Brain microvascular endothelial cell (primary cell): ENCODE measurements around the gene C1orf50.
"Not testable (repeated sequence)": the region's sequence is repeated elsewhere in the genome, so short reads cannot be mapped to it uniquely, and the experiment has no call there.

ENCODE experiments used
- DNase-seq: peaks from one replicate; pipeline ENCODE4 v3.0.0-alpha.2; 2020
- H3K27ac ChIP-seq: fragments of 250-450 bp; sonication (Bioruptor Pico); 2 replicates; pipeline ENCODE4 v1.5.1; 2020; ENCODE audit warnings: mild to moderate bottlenecking, moderate library complexity
- H3K27me3 ChIP-seq: fragments of 250-450 bp; sonication (Bioruptor Pico); replicated peaks from 2 replicates; pipeline ENCODE4 v1.5.1; 2020; ENCODE audit warnings: mild to moderate bottlenecking
- H3K36me3 ChIP-seq: fragments of 250-450 bp; sonication (Bioruptor Pico); replicated peaks from 2 replicates; pipeline ENCODE4 v1.5.1; 2020; ENCODE audit warnings: mild to moderate bottlenecking
- H3K4me3 ChIP-seq: 2 replicates; pipeline ENCODE4 v1.5.1; 2011; ENCODE audit warnings: low read depth, mild to moderate bottlenecking, control low read depth, low read length, moderate library complexity
- in situ Hi-C: cut with HindIII; loops from 2 replicates; pipeline ENCODE4 v1.10.0; 2017; ENCODE audit warnings: low sequenced_read_pairs, low pct_ligation_motif_present
- TF ChIP-seq, protein P1 (sequence below): IDR thresholded peaks from 2 replicates; pipeline ENCODE4 v1.5.1; 2011; ENCODE audit warnings: low read depth, mild to moderate bottlenecking, moderate library complexity, low read length, control low read depth, inconsistent platforms; ENCODE audit errors: missing control alignments

Gene C1orf50

DNA sequence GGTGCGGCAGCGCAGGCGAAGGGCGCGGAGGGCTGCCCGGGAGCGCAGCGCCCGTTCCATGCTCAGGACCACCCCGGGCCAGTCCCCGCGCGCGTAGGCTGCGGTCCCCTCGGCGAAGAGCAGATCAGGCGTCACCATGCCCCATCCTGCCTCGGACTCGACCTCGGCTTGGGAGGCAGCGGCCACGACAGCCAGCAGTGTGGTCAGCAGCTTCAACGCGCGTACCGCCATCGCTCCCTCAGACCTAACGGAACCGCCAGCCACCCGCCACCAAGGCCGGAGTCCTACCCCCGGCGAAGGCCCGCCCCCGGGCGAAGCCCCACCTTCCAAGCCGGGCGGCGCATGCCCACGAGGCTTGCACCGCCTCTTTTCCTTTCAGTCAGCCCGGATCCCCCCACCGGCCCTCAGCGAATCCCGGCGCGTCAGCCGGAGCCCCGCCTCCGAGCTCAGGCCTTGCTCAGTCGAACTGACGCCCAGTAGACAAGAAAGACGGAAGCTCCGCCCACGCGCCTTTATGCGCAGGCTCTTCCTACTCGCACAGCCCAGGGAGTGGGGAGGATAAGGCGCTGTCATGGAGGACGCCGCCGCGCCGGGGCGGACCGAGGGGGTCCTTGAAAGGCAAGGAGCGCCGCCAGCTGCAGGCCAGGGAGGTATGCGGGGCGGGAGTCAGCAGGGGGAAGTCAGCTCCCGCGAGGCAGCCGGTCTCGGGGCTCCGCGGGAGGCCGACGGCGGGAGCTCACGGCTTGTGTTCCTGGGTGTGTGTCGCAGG, at the start of gene C1orf50, which contains the start of gene P3H1:
Gene C1orf50, plus strand, starts transcription at position 509 of the 769 bp plus-strand sequence. Its CDS starts 63 bp downstream, at position 572.
Gene P3H1, minus strand, starts transcription at position 288 of the 769 bp plus-strand sequence. Its CDS starts 57 bp downstream, at position 231.
- H3K27me3 ChIP-seq, result no peaks in the 10 kb centered on the region
- peak; percentile 99 for DNase-seq
- H3K27ac ChIP-seq, result peak within 1 kb of the TSS; percentile 58
- in situ Hi-C loops, result no loop called here
- H3K36me3 ChIP-seq, result peaks cover 8% of the 10 kb centered on the region
- peak within 1 kb of the TSS; percentile 95 for H3K4me3 ChIP-seq
- TF ChIP-seq, protein P1, sequence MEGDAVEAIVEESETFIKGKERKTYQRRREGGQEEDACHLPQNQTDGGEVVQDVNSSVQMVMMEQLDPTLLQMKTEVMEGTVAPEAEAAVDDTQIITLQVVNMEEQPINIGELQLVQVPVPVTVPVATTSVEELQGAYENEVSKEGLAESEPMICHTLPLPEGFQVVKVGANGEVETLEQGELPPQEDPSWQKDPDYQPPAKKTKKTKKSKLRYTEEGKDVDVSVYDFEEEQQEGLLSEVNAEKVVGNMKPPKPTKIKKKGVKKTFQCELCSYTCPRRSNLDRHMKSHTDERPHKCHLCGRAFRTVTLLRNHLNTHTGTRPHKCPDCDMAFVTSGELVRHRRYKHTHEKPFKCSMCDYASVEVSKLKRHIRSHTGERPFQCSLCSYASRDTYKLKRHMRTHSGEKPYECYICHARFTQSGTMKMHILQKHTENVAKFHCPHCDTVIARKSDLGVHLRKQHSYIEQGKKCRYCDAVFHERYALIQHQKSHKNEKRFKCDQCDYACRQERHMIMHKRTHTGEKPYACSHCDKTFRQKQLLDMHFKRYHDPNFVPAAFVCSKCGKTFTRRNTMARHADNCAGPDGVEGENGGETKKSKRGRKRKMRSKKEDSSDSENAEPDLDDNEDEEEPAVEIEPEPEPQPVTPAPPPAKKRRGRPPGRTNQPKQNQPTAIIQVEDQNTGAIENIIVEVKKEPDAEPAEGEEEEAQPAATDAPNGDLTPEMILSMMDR, result no peak

DNA sequence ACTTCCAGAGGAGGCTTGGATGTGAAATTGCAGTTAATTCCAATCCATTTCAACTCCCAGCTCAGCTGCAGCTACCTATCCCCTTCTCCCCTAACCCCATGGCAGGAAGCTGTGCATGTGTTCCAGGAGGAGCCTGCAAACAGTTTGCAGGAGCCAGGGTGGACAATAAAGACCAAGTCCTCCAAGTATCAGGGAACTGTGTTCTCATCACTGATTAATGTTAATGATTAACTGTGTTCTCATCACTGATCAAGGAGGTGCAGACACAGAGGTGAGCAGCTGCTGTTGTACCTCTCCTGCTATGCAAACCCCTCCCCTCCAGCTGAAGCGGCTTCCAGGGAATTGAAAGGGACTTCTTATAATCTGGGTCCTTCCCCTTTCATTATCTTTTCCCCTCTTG, 46.2 kb upstream of the C1orf50 start:
- TF ChIP-seq, protein P1, result no peak
- H3K36me3 ChIP-seq, result no peaks in the 10 kb centered on the region
- no peak overlapping the region for H3K4me3 ChIP-seq
- H3K27ac ChIP-seq, result no peak overlapping the region
- H3K27me3 ChIP-seq, result no peaks in the 10 kb centered on the region
- in situ Hi-C loops, result no loop called here
- no peak for DNase-seq

DNA sequence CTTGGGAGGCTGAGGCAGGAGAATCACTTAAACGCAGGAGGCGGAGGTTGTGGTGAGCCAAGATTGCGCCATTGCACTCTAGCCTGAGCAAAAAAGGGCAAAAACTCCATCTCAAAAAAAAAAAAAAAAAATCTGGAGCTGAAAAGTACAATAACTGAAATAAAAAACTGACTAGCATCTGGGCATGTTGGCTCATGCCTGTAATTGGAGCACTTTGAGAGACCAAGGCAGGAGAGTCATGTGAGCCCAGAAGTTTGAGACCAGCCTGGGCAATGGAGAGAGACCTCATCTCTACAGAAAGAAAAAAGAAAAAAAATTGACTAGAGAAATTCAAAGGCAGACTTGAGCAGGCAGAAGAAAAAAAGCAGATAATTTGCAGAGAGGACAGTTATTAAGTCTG, 45.1 kb upstream of the C1orf50 start:
- H3K27ac ChIP-seq, result no peak overlapping the region
- H3K4me3 ChIP-seq, result no peak overlapping the region
- no peak for DNase-seq
- TF ChIP-seq, protein P1, result no peak
- no peaks in the 10 kb centered on the region for H3K36me3 ChIP-seq
- H3K27me3 ChIP-seq, result no peaks in the 10 kb centered on the region
- in situ Hi-C loops, result no loop called here

GRCh38 chr1:42722403-42722802, 44.6 kb upstream of the C1orf50 start:
- H3K27me3 ChIP-seq, H3K36me3 ChIP-seq, H3K27ac ChIP-seq, DNase-seq, in situ Hi-C loops, H3K4me3 ChIP-seq: not testable (repeated sequence)

DNA sequence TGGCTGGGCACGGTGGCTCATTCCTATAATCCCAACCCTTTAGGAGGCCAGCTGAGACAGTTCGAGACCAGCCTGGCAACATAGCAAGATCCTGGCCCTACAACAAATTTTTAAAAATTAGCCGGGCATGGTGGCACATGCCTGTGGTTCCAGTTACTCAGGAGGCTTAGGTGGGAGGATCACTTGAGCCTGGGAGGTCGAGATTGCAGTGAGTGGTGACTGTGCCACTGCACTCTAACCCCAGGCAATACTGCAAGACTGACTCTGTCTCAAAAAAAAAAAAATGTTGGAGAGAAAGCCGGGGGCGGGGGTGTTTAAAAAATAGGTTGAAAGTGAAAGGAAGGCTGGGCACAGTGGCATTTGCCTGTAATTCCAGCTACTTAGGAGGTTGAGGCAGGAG, 43.5 kb upstream of the C1orf50 start:
- no peak for DNase-seq
- in situ Hi-C loops, result no loop called here
- TF ChIP-seq, protein P1, result no peak
- no peaks in the 10 kb centered on the region for H3K36me3 ChIP-seq
- no peak overlapping the region for H3K4me3 ChIP-seq
- H3K27me3 ChIP-seq, result no peaks in the 10 kb centered on the region
- no peak overlapping the region for H3K27ac ChIP-seq

GRCh38 chr1:42725820-42726219, 41.2 kb upstream of the C1orf50 start:
- in situ Hi-C loops, H3K27me3 ChIP-seq, H3K4me3 ChIP-seq, H3K36me3 ChIP-seq, DNase-seq, H3K27ac ChIP-seq: not testable (repeated sequence)

DNA sequence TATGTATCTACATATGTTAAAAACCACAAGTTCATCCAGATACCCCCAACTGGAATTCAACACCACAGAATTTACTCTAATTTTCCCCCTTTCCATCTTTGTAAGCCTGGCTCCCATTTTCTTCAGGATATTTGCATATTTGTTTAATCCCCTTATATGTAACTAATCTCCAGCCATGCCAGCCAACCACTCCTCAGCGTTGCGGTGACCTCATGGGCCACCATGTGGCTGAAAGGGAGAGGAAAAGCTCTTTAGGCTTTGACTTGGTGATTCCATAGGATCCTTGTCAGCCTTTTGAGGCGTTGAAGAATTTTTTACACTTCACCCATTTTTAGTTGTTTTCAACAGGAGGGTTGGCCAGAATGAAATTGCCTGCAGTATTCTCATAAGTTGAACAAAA, 37.0 kb upstream of the C1orf50 start:
- TF ChIP-seq, protein P1, result peak; percentile 11
- no peak overlapping the region for H3K4me3 ChIP-seq
- no peak overlapping the region for H3K27ac ChIP-seq
- in situ Hi-C loops, result no loop called here
- H3K27me3 ChIP-seq, result no peaks in the 10 kb centered on the region
- no peak for DNase-seq
- H3K36me3 ChIP-seq, result no peaks in the 10 kb centered on the region
